Fibroblast of peridontal ligament (primary cell): ENCODE data around the gene ZNF280D.
A peak's percentile ranks its signal among the peaks of the same experiment; 100 is the strongest.
"Not testable (repeated sequence)": the region's sequence is repeated elsewhere in the genome, so short reads cannot be mapped to it uniquely, and the experiment has no call there.

Experiments used
- DNase-seq: peaks from one replicate; pipeline ENCODE4 v3.0.0-alpha.2; 2010; ENCODE audit errors: extremely low read depth

The ZNF280D gene, protein sequence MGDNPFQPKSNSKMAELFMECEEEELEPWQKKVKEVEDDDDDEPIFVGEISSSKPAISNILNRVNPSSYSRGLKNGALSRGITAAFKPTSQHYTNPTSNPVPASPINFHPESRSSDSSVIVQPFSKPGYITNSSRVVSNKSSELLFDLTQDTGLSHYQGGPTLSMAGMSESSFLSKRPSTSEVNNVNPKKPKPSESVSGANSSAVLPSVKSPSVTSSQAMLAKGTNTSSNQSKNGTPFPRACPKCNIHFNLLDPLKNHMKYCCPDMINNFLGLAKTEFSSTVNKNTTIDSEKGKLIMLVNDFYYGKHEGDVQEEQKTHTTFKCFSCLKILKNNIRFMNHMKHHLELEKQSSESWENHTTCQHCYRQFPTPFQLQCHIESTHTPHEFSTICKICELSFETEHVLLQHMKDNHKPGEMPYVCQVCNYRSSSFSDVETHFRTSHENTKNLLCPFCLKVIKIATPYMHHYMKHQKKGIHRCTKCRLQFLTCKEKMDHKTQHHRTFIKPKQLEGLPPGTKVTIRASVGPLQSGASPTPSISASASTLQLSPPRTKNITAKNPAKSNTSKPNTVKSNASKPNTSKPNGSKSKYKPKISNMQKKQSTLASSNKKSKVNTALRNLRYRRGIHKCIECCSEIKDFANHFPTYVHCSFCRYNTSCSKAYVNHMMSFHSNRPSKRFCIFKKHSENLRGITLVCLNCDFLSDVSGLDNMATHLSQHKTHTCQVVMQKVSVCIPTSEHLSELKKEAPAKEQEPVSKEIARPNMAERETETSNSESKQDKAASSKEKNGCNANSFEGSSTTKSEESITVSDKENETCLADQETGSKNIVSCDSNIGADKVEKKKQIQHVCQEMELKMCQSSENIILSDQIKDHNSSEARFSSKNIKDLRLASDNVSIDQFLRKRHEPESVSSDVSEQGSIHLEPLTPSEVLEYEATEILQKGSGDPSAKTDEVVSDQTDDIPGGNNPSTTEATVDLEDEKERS

GRCh38 chr15:56733136-56734012, at the start of gene ZNF280D:
Gene ZNF280D (minus strand): TSS chr15:56733509. CDS start chr15:56707109, 26,400 bp downstream.
- peak; percentile 85 for DNase-seq

- DNase-seq, result no peak
These were observed 49.0 kb upstream of the ZNF280D start for GRCh38 chr15:56782306-56782705.

DNA sequence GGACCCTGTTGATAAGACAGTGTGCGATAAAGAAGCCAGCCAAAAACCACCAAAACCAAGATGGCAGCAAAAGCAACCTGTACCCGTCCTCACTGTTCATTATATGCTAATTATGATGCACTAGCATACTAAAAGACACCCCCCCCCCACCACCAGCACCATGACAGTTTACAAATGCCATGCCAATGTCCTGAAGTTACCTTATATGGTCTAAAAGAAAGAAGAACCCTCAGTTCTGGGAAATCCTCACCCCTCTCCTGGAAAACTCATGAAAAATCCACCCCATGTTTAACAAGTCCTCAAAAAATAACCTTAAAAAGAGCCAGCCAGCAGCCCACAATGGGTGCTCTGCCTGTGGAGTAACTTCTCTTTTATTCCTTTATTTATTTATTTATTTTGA, 48.4 kb upstream of the ZNF280D start:
- DNase-seq, result no peak

DNA sequence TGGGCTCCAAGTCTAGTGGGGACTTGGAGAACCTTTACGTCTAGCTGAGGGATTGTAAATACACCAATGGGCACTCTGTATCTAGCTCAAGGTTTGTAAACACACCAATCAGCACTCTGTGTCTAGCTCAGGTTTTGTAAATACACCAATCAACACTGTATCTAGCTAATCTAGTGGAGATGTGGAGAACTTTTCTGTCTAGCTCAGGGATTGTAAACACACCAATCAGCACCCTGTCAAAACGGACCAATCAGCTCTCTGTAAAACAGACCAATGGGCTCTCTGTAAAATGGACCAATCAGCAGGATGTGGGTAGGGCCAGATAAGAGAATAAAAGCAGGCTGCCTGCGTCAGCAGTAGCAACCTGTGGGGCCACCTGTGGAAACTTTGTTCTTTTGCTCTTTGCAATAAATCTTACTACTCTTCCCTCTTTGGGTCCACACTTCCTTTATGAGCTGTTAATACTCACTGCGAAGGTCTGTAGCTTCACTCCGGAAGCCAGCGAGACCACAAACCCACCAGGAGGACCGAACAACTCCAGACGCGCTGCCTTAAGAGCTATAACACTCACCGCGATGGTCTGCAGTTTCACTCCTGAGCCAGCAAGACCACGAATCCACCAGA, 46.9 kb upstream of the ZNF280D start:
- DNase-seq, result not testable (repeated sequence)

DNA sequence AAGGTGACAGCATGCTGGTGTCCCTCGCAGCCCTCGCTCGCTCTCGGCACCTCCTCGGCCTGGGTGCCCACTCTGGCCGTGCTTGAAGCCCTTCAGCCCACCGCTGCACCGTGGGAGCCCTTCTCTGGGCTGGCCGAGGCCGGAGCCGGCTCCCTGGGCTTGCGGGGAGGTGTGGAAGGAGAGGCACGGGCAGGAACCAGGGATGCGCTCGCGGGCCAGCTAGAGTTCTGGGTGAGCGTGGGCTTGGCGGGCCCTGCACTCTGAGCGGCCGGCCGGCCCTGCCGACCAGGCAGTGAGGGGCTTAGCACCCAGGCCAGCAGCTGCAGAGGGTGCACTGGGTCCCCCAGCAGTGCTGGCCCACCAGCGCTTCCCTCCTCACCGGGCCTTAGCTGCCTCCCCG, 46.1 kb upstream of the ZNF280D start:
- DNase-seq, result not testable (repeated sequence)

DNA sequence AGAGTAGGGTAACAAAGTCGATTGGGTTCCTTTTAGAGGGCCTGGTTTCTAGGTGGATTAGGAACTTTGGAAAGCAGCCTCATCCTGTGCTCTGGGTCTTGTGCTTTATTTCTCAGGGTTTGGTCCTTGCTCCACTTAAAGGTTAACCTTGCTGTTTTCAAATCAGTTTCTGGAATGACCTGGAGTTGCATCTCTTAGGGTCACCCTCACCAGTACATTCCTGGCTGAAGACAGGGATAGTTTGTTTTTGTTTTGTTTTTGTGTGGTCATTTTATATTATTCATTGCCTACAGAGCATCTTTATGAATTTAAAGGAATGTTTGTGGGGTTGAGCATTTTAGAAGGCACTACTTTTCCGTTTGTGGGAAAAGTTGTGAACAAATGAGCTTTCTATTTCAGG, 45.5 kb upstream of the ZNF280D start:
- DNase-seq, result no peak

DNA sequence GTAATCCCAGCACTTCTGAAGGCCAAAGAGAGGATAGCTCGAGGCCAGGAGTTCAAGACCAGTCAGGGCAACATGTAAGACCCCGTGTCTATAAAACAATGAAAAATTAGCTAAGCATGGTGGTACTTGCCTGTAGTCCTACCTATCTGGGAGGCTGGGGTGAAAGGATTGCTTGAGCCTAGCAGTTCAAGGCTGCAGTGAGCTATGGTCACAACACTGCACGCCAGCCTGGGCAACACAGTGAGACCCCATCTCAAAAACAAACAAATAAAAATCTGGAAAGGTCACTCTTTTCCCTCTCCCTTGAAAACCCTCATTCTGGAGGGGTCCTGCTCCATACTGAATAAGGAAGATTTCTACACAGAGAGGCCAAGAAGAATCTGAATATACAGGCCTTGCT, 43.5 kb upstream of the ZNF280D start:
- DNase-seq, result no peak

DNA sequence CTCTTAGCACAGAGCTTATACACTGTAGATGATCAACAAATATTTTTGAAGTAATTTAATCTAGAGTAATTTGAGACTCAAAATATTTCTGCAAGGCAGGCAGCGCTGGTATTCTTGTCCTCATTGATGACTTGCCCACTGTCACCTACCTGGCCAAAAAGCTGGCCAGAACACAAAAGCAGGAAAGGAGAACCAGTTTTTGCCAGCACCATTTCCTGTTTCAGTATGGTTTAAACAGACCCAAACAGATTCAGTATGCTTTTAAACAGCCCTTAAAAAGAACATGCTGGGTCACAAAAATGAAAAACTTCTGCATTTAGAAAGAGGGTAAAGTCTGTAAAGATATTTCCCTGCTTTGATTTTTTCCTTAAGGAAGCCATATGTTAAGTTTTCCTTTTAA, 42.3 kb upstream of the ZNF280D start:
- DNase-seq, result no peak

GRCh38 chr15:56774356-56774755, 41.0 kb upstream of the ZNF280D start:
- no peak for DNase-seq

DNA sequence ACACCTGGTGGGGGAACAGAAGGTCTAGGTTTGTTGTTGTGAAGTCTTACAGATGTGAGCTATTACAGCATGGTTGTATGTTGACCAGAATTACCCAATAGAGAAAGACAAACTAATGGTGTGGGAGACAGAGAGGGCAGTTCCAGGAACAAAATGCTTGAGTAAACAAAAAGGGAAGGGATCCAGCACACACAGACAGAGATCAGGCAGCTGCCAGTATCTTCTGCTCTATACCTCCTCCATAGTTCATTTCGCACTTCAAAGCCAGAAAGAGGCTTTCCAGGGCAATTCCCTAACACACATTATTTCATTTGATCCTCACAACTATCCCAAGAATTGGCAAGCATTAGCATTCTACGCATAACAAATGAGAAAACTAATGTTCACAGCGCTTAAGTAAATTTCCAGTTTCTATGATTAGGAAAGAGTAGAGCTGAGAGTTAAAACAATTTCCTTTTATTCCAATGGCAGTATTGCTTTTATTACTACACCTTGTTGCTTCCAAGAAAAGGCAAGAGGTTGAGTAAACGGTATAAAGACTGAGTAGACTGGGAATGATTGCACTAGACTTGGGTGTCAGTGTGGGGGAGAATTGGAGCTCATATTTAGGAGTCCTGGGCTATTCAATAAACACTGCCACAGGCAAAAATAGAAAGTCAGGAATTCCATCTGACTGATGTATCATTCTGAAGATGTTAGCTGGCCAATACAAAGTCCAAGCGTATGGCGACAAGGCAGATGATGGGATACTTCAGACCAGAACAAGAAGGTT, 39.7 kb upstream of the ZNF280D start:
- DNase-seq, result no peak

DNA sequence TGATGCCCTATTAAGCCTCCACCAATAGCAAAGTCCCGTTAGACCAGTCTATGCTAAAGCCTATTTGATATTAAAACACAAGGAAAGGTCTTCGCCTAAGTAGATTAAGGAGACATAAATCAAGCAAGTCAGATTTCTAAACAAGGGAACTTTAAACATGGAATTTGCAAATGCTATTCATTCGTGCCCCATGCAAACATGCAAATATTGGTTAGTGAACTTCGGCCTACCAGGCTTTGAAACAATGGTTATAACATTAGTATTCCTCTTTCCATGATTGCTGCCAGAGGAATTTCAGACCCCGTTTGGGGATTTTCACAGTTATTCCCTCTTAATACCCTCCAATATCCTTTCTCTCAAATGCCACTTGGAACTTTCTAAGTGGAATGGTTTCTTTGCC, 36.9 kb upstream of the ZNF280D start:
- no peak for DNase-seq

GRCh38 chr15:56767315-56767714, 34.0 kb upstream of the ZNF280D start:
- DNase-seq, result no peak

DNA sequence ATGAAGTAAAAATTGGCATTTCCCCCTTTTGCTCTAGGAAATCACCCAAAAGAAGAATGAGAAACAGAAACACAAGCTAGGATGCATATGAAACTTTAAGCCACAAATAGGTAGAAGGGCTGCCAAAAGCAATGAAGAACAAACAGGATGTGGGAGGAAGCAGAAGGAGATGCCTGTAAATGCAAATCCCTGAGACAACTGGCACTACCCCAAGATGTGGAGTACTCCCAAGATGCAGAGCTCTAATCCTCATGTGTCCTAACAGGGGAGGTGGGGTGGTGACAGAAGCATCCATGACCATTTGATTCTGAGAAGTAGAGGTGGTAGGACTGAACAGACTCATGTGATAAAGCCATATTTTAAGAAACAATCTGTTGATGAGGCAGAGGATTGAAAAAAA, 31.9 kb upstream of the ZNF280D start:
- peak; percentile 78 for DNase-seq

GRCh38 chr15:56763141-56763895, 30.0 kb upstream of the ZNF280D start:
- DNase-seq, result no peak

DNA sequence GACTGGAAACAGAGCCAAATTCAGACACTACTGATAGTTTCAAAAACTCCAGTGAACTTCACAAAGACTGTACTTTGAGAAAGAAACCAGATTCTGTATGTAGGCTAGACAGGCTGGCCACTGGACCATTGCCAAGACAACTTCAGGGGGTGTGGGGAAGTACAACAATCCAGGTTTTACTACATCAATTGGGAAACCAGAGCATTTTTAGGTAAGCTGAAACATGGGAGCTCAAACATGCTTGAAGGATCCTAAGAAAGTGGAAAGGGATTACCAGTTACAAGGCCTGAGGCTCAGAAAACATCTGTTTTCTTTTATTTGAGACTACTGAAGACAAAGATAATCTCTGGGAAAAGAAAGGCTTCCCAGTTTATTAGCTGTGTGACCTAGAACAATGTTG, 26.9 kb upstream of the ZNF280D start:
- peak; percentile 38 for DNase-seq

- peak; percentile 81 for DNase-seq
These were observed 26.1 kb upstream of the ZNF280D start for GRCh38 chr15:56759450-56759845.

- peak; percentile 61 for DNase-seq
These were observed 25.6 kb upstream of the ZNF280D start for GRCh38 chr15:56758770-56759449.

DNA sequence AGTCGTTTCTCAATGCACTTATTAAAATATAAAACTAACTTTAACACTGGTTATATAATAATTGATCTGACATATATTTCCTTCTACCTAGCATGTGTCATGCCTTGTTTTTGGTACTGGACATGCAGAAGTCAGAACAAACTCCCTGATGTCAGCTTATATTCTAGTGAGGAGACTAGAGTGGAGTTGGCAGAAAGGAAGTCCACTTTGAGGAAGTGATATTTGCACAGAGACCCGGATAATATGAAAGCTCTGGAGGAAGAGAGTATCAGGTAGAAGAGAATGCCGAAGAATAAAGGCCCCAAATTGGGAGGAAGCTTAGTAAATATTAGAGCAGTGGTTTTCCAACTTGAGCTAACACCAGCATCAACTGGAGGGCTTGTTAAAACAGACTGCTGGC, 24.6 kb upstream of the ZNF280D start:
- DNase-seq, result no peak

GRCh38 chr15:56754772-56755370, 21.6 kb upstream of the ZNF280D start:
- DNase-seq, result peak; percentile 33
